Hepatocyte (in vitro differentiated cells): ENCODE results near the gene TRPC1.

Experiments used
- EZH2 ChIP-seq: fragments of 200-600 bp; sonication (generic); IDR thresholded peaks from 2 replicates; pipeline ENCODE4 v1.6.1; 2016; ENCODE audit warnings: antibody characterized with exemption, mild to moderate bottlenecking, borderline replicate concordance
- EZH2phosphoT487 ChIP-seq: fragments of 200-600 bp; sonication (generic); IDR thresholded peaks from one replicate; pipeline ENCODE4 v1.6.1; 2018; ENCODE audit warnings: antibody characterized with exemption, mild to moderate bottlenecking, low read depth, moderate library complexity; ENCODE audit not compliant: unreplicated experiment, severe bottlenecking
- TF ChIP-seq, protein P1 (sequence below): fragments of 200-600 bp; sonication (generic); IDR thresholded peaks from 2 replicates; pipeline ENCODE4 v1.5.1; 2016; ENCODE audit warnings: antibody characterized with exemption, mild to moderate bottlenecking; ENCODE audit not compliant: poor library complexity

- TF ChIP-seq, protein P1, sequence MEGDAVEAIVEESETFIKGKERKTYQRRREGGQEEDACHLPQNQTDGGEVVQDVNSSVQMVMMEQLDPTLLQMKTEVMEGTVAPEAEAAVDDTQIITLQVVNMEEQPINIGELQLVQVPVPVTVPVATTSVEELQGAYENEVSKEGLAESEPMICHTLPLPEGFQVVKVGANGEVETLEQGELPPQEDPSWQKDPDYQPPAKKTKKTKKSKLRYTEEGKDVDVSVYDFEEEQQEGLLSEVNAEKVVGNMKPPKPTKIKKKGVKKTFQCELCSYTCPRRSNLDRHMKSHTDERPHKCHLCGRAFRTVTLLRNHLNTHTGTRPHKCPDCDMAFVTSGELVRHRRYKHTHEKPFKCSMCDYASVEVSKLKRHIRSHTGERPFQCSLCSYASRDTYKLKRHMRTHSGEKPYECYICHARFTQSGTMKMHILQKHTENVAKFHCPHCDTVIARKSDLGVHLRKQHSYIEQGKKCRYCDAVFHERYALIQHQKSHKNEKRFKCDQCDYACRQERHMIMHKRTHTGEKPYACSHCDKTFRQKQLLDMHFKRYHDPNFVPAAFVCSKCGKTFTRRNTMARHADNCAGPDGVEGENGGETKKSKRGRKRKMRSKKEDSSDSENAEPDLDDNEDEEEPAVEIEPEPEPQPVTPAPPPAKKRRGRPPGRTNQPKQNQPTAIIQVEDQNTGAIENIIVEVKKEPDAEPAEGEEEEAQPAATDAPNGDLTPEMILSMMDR = no peak
- no peak for TF ChIP-seq EZH2
- no peak for TF ChIP-seq EZH2phosphoT487
Measured at GRCh38 chr3:142676151-142676550, 47.7 kb upstream of the TRPC1 start.
